AG04449 (cell line): ENCODE data around the gene PSMG1.

Experiments
- CTCF ChIA-PET: fragments of 350-600 bp; formaldehyde crosslinking; extraction: SDS; loops from one replicate; lab custom pipeline; 2021; ENCODE audit warnings: antibody characterized with exemption; lab: Yijun Ruan, JAX
- POLR2A ChIA-PET: fragments of 400-600, 350-600 bp; formaldehyde crosslinking; extraction: SDS; loops from one replicate; lab custom pipeline; 2020; ENCODE audit warnings: antibody characterized with exemption, inconsistent platforms; lab: Yijun Ruan, JAX
- DNase-seq: peaks from one replicate; pipeline ENCODE4 v3.0.0-alpha.2; 2010; ENCODE audit warnings: low read depth, low spot score
- H3K4me3 ChIP-seq: 2 replicates; pipeline ENCODE4 v1.5.1; 2011; ENCODE audit warnings: low read depth, mild to moderate bottlenecking, control low read depth, low read length
- TF ChIP-seq, protein P1 (sequence below): IDR thresholded peaks from one replicate; pipeline ENCODE4 v1.5.1; 2011; ENCODE audit warnings: mild to moderate bottlenecking, moderate library complexity, low read length, control low read depth, inconsistent platforms; ENCODE audit not compliant: insufficient read depth; ENCODE audit errors: missing control alignments

Gene PSMG1

DNA sequence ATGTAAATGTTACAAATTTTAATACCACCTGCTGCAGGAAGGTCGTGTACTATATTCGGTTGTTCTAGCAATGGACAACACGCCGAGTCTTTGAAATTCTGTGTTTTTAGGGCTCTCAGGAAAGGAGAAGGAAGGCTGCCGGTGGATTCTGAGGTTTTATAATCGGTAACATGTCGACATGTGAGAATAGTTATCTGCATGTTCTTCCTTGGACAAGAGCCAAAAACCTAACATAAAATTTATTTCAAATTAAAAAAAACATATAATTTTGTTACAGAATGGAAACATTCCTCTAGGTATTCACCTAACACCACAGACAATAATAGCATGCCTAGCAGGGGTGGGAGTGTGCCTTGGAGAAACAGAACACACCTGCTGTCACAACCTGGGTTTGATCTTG is 4.8 kb downstream of the PSMG1 start:
- ChIA-PET CTCF (no interaction called here), POLR2A (no interaction called here)
- no peak for DNase-seq
- H3K4me3 ChIP-seq: no peak overlapping the region
- TF ChIP-seq, protein P1, sequence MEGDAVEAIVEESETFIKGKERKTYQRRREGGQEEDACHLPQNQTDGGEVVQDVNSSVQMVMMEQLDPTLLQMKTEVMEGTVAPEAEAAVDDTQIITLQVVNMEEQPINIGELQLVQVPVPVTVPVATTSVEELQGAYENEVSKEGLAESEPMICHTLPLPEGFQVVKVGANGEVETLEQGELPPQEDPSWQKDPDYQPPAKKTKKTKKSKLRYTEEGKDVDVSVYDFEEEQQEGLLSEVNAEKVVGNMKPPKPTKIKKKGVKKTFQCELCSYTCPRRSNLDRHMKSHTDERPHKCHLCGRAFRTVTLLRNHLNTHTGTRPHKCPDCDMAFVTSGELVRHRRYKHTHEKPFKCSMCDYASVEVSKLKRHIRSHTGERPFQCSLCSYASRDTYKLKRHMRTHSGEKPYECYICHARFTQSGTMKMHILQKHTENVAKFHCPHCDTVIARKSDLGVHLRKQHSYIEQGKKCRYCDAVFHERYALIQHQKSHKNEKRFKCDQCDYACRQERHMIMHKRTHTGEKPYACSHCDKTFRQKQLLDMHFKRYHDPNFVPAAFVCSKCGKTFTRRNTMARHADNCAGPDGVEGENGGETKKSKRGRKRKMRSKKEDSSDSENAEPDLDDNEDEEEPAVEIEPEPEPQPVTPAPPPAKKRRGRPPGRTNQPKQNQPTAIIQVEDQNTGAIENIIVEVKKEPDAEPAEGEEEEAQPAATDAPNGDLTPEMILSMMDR: no peak

DNA sequence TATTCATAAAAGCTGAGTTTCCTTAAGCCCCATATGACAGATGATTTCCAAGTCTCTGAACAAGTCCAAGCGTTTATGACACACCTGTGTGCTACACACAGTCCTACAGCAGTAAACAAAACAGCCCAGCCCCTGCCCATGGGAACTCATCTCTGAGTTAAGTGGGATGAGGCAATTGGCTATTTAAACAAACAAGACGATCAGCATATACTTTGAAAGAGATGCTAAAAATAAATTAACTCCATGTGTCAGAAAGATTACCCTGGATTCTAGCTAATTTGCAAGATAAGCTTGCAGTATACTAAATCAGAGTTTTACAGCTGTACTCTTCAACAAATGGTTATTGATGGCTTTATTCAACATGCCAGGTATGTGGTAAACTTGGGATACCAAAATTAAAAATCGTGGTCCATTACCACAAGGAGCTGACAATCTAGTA is 7.0 kb downstream of the PSMG1 start:
- TF ChIP-seq, protein P1: no peak
- POLR2A ChIA-PET: no interaction called here

DNA sequence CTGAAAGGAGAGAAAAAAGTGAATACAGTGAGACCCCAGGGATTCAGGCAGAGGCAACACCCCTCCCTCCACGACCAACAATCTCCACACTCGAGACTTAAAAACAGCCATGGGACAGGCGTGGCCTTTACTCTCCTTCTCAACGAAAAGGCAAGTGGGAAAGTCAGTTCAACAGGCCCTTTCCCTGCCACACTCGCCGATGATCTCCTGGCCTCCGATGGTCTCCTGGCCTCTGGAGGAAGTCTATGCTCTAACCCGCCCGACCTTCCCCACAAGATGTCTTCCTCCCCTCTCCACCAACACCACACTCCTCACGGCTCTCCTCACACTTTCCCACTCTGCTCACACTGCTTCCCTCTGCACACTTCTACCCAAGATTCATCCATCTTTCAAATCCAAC is 7.6 kb downstream of the PSMG1 start:
- ChIA-PET POLR2A (no interaction called here), CTCF (interaction anchor here (1.0 to 2.5 kb wide), 5 partner anchors 19 to 736 kb away, joined by 3 to 9 read pairs (median 3); no protein-coding TSS in a partner anchor)
- DNase-seq: no peak
- TF ChIP-seq, protein P1: no peak
- no peak overlapping the region for H3K4me3 ChIP-seq

More for the DNA sequence above, 7.0 kb downstream of the PSMG1 start:
- CTCF ChIA-PET: interaction anchor here (0.9 to 2.5 kb wide), 12 partner anchors 17 to 824 kb away, joined by 3 to 9 read pairs (median 4); partner anchors contain the start of gene LCA5L
- no peak for DNase-seq
- H3K4me3 ChIP-seq: no peak overlapping the region

DNA sequence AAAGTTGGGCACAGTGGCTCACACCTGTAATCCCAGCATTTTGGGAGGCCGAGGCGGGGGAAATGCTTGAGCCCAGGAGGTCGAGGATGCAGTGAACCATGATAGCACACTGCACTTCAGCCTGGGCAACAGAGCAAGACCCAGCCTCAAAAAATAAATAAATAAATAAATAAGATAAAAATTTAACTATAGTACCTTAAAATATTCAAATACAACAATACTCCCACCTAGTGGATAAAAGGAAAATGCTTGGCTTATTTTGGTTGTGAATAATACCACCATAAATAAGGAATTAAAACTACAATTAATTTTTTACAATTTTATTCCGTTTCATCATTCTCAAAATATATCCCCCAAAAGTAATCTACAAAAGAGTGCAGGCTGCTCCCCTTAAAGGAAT is 8.1 kb downstream of the PSMG1 start:
- ChIA-PET POLR2A (no interaction called here), CTCF (interaction anchor here (0.6 to 1.6 kb wide), 6 partner anchors 13 to 665 kb away, joined by 3 to 4 read pairs (median 4); no protein-coding TSS in a partner anchor)
- no peak for DNase-seq
- TF ChIP-seq, protein P1: peak; percentile 14
- H3K4me3 ChIP-seq: no peak overlapping the region

DNA sequence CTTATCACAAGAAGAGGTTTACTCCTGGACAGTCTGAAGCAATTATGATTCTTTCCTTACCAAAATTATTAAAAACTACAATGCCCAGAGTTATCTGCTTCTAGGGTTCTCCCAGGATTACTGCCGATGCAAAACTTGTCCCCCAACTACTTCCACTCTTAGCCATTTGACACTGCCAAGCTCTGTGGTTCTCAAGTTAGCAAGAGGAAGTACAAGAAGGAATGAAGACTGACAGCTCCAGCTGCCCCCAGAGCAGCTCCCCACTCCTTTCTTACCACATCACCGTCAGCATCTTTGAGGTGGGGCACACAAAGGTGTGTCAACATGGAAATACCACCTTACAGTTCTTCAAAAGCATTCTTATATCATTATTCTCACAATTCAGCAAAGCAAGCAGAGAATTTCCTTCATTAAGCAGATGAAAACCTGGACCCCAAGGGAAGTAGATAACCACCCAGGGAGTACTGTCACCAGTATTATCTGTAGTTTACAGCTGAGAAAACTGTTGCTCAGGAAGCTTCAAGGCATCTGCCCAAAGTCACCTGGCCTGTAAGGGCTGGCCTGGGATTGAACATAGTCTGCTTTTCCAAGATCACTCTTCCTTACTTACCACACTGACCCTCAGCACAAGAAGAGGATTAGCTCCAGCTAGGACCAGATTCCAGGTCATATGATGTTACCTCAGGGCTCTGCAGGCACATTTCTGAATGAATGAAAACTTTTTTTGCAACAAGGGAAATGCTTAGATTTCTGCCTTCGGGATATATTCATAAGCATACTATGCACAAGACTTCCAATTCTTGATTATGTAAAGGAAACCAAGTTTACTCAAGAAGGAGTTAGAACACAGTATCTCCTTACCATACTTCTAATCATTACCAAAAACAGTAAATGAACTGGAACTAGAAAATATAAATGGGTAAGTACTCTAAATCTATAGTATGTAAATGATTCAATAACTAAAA is 9.3 kb downstream of the PSMG1 start:
- no peak for DNase-seq
- H3K4me3 ChIP-seq: no peak overlapping the region
- TF ChIP-seq, protein P1: no peak
- ChIA-PET POLR2A (no interaction called here), CTCF (interaction anchor here (0.6 to 2.1 kb wide), 8 partner anchors 12 to 664 kb away, joined by 3 to 5 read pairs (median 4); no protein-coding TSS in a partner anchor)

DNA sequence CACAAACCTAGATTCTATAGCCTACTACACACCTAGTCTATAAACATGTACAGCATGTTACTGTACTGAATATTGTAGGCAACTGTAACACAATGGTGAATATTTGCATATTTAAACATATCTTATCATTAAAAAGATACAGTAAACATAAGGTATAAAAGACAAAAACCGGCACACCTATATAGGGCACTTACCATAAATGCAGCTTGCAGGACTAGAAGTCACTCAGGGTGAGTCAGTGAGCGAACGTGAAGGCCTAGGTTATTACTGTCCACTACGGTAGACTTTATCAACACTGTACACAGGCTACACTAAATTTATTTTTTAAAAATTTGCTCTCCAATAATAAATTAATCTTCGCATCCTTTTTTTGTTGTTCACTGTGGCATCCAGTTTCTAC is 13.3 kb downstream of the PSMG1 start:
- DNase-seq: no peak
- CTCF ChIA-PET: interaction anchor here (1.0 to 1.3 kb wide), 3 partner anchors 28 to 436 kb away, joined by 3 read pairs; no protein-coding TSS in a partner anchor
- POLR2A ChIA-PET: no interaction called here
- no peak overlapping the region for H3K4me3 ChIP-seq
- TF ChIP-seq, protein P1: no peak
